OCI-LY1 (cell line): ENCODE measurements around the gene LIPT1.

ENCODE experiments used
- H2AFZ ChIP-seq: fragments of 200-600 bp; sonication (generic), shearing (Covaris generic); 2 replicates; pipeline ENCODE4 v1.6.0; 2014; ENCODE audit warnings: antibody characterized with exemption, mild to moderate bottlenecking, low read length
- H3F3A ChIP-seq: fragments of 200-600 bp; sonication (generic), shearing (Covaris generic); 2 replicates; pipeline ENCODE4 v1.6.0; 2014; ENCODE audit warnings: mild to moderate bottlenecking, antibody characterized with exemption, low read length, moderate library complexity; ENCODE audit not compliant: insufficient read depth
- H3K27ac ChIP-seq: fragments of 200-600 bp; sonication (generic); 2 replicates; pipeline ENCODE4 v1.5.1; 2014; ENCODE audit warnings: low read length, mixed run types, mild to moderate bottlenecking, low read depth; ENCODE audit not compliant: poor library complexity, severe bottlenecking
- H3K27me3 ChIP-seq: fragments of 200-600 bp; sonication (generic); 2 replicates; pipeline ENCODE4 v1.6.0; 2014; ENCODE audit warnings: antibody characterized with exemption, mild to moderate bottlenecking, low read length, moderate library complexity; ENCODE audit not compliant: insufficient read depth
- H3K36me3 ChIP-seq: fragments of 200-600 bp; sonication (generic); 2 replicates; pipeline ENCODE4 v1.6.1; 2014; ENCODE audit warnings: mild to moderate bottlenecking, antibody characterized with exemption, low read length, moderate library complexity, mixed read lengths; ENCODE audit not compliant: insufficient read depth
- H3K4me1 ChIP-seq: fragments of 200-600 bp; sonication (generic); 2 replicates; pipeline ENCODE4 v1.5.1; 2014; ENCODE audit warnings: mild to moderate bottlenecking, low read length, moderate library complexity; ENCODE audit not compliant: insufficient read depth, severe bottlenecking
- H3K4me2 ChIP-seq: fragments of 200-600 bp; sonication (generic), shearing (Covaris generic); 2 replicates; pipeline ENCODE4 v1.6.1; 2014; ENCODE audit warnings: low read length
- H3K4me3 ChIP-seq: fragments of 200-600 bp; sonication (generic); 2 replicates; pipeline ENCODE4 v1.5.1; 2014; ENCODE audit warnings: low read length, low read depth, mild to moderate bottlenecking, mixed read lengths; ENCODE audit not compliant: poor library complexity, severe bottlenecking
- H3K79me2 ChIP-seq: fragments of 200-600 bp; shearing (Covaris generic); 2 replicates; pipeline ENCODE4 v1.6.1; 2016; ENCODE audit warnings: mixed run types, low read length, mixed read lengths; ENCODE audit not compliant: insufficient read depth
- H3K9ac ChIP-seq: fragments of 200-600 bp; sonication (generic), shearing (Covaris generic); 2 replicates; pipeline ENCODE4 v1.6.1; 2014; ENCODE audit warnings: mild to moderate bottlenecking, low read length, mixed read lengths
- H3K9me2 ChIP-seq: fragments of 200-600 bp; sonication (generic), shearing (Covaris generic); 2 replicates; pipeline ENCODE4 v1.6.1; 2014; ENCODE audit warnings: low read depth, mild to moderate bottlenecking, low read length, mixed read lengths
- H3K9me3 ChIP-seq: fragments of 200-600 bp; shearing (Covaris generic); 2 replicates; pipeline ENCODE4 v1.6.1; 2014; ENCODE audit warnings: low read length, mixed read lengths
- H4K20me1 ChIP-seq: fragments of 200-600 bp; sonication (generic), shearing (Covaris generic); 2 replicates; pipeline ENCODE4 v1.6.0; 2016; ENCODE audit warnings: mild to moderate bottlenecking, low read length; ENCODE audit not compliant: insufficient read depth
- CTCF ChIP-seq: fragments of 200-600 bp; sonication (generic), shearing (Covaris generic); IDR thresholded peaks from 2 replicates; pipeline ENCODE4 v1.5.1; 2017; ENCODE audit warnings: mild to moderate bottlenecking, antibody characterized with exemption, low read length, moderate library complexity, mixed read lengths
- EZH2 ChIP-seq: fragments of 200-600 bp; sonication (generic), shearing (Covaris generic); IDR thresholded peaks from 2 replicates; pipeline ENCODE4 v1.8.0; 2017; ENCODE audit warnings: borderline replicate concordance, mixed run types, mild to moderate bottlenecking, antibody characterized with exemption, low read length, moderate library complexity, mixed read lengths

LIPT1 gene

GRCh38 chr2:99154643-99155536, at the start of gene LIPT1, which contains the start of gene TSGA10:
Gene LIPT1, plus strand, starts transcription at chr2:99154967. Its CDS starts 6,991 bp downstream, at chr2:99161958.
Gene TSGA10, minus strand, starts transcription at chr2:99154942. Its CDS starts 45,503 bp downstream, at chr2:99109439.
- Histone ChIP-seq H3F3A (no peaks in the 10 kb centered on the region), H3K4me1 (peaks cover 34% of the 10 kb centered on the region)

GRCh38 chr2:99106913-99107312, 47.9 kb upstream of the LIPT1 start:
- Histone ChIP-seq H3K27me3 (no peaks in the 10 kb centered on the region), H3K4me2 (no peak overlapping the region), H3K4me3 (no peak overlapping the region), H2AFZ (no peak overlapping the region), H3K36me3 (no peaks in the 10 kb centered on the region), H3K9me3 (no peaks in the 10 kb centered on the region), H3K27ac (no peak overlapping the region), H3K9me2 (no peaks in the 10 kb centered on the region), H3F3A (no peaks in the 10 kb centered on the region), H3K4me1 (no peaks in the 10 kb centered on the region), H3K9ac (no peak overlapping the region), H4K20me1 (no peaks in the 10 kb centered on the region), H3K79me2 (no peaks in the 10 kb centered on the region)
- no peak for TF ChIP-seq CTCF
- no peak for TF ChIP-seq EZH2

More at GRCh38 chr2:99154643-99155536, at the start of gene LIPT1, which contains the start of gene TSGA10:
- peak within 1 kb of the TSS; percentile 66 for H3K27ac ChIP-seq
- H3K9ac ChIP-seq = peak within 1 kb of the TSS; percentile 95
- peaks cover 19% of the 10 kb centered on the region; the same call in 1 of the 2 replicates for H3K36me3 ChIP-seq
- no peaks in the 10 kb centered on the region for H3K9me2 ChIP-seq
- H3K79me2 ChIP-seq = peaks cover 9% of the 10 kb centered on the region; the same call in 1 of the 2 replicates
- peak within 1 kb of the TSS; percentile 34; the same call in 1 of the 2 replicates for H2AFZ ChIP-seq
- peak within 1 kb of the TSS; percentile 96 for H3K4me2 ChIP-seq
- no peaks in the 10 kb centered on the region for H3K9me3 ChIP-seq
- H3K27me3 ChIP-seq = no peaks in the 10 kb centered on the region
- H3K4me3 ChIP-seq = peak within 1 kb of the TSS; percentile 82
- no peaks in the 10 kb centered on the region for H4K20me1 ChIP-seq
- peak; percentile 31; the same call in 1 of the 2 replicates for TF ChIP-seq CTCF
- no peak for TF ChIP-seq EZH2

DNA sequence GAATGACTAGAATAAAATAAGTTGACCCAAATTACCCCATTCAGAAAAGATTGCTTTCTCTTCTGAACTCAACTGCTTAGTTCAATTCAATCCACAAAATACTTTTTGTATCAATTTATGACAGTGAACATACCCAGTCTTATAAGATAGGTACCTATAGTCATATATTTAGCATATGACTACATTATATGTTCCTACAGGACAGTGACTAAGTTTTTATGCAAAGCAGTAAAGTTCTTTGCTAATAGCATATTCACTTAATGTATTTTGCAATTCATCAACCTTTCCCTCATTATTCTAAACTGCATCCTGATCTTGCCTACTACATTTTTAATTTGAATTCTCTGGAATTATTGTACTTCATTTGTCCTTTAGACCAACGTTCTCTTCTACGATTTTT, 43.5 kb upstream of the LIPT1 start:
- Histone ChIP-seq H3K9me3 (no peaks in the 10 kb centered on the region), H3K36me3 (no peaks in the 10 kb centered on the region), H2AFZ (no peak overlapping the region), H3K4me2 (no peak overlapping the region), H3K27me3 (no peaks in the 10 kb centered on the region), H3K4me1 (no peaks in the 10 kb centered on the region), H4K20me1 (no peaks in the 10 kb centered on the region), H3K4me3 (no peak overlapping the region), H3F3A (no peaks in the 10 kb centered on the region), H3K9me2 (no peaks in the 10 kb centered on the region), H3K79me2 (no peaks in the 10 kb centered on the region), H3K27ac (no peak overlapping the region), H3K9ac (no peak overlapping the region)
- TF ChIP-seq EZH2 = no peak
- TF ChIP-seq CTCF = no peak
